Measurements from ENCODE around the gene SVIL.
"Not testable (repeated sequence)": the region's sequence is repeated elsewhere in the genome, so short reads cannot be mapped to it uniquely, and the experiment has no call there.

SVIL gene

DNA sequence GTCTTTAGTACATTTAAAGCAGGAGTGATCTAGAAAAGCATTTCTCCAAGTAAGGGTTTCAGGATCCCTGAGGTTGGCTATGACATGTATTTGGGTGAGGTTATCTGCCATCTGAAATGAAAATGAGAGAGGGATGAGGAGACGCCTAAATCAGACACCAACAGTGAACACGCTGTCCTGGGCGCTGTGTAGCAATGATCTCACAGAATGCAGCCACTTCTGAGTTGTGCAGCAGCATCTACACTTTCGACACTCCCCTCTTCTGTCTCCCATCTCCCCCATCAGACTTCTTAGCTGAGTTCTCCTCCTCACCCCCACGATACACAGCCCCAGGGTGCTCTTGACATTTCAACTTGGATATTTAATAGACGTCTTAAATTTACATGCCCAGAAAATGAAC, 95.4 kb downstream of the SVIL start:
- ATAC-seq (replicated peaks) (no peak), DNase-seq (no peak)
- Mint-ChIP-seq H3K27ac (no peak overlapping the region), H3K4me1 (ENCODE audit: low read depth in 2 of 2) (peaks cover 4 to 9% of the 10 kb centered on the region in 2 donors), H3K36me3 (ENCODE audit: insufficient read depth) (peaks cover 10% of the 10 kb centered on the region), H3K4me3 (no peak overlapping the region), H3K27me3 (no peaks in the 10 kb centered on the region), H3K9me3 (no peaks in the 10 kb centered on the region)

DNA sequence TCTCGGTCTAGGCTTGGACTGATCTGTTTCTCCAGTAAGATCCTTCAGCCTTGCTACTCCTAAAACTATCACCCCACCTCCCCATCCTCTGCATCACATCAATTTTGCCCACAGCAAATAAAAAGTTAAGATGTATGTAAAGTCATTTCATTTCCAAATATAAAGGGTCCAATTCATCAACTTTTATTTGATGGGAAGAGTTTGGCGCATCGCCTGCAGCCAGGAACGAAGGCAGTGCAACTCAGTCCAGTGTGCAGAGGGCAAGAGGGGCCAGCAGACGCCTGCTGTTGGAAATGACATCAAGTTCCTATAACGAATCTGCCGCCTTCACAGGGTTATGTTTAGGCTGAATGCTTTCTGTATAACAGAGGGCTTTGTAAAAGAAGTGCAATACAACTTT, 97.0 kb downstream of the SVIL start:
- Mint-ChIP-seq H3K4me3 (no peak overlapping the region), H3K9me3 (no peaks in the 10 kb centered on the region), H3K36me3 (ENCODE audit: insufficient read depth) (peaks cover 13% of the 10 kb centered on the region), H3K4me1 (ENCODE audit: low read depth in 2 of 2) (peaks cover 4 to 5% of the 10 kb centered on the region in 2 donors), H3K27me3 (no peaks in the 10 kb centered on the region), H3K27ac (peak overlapping the region in 1 of 2 donors; percentile 63)
- no peak for DNase-seq
- no peak for ATAC-seq (replicated peaks)

DNA sequence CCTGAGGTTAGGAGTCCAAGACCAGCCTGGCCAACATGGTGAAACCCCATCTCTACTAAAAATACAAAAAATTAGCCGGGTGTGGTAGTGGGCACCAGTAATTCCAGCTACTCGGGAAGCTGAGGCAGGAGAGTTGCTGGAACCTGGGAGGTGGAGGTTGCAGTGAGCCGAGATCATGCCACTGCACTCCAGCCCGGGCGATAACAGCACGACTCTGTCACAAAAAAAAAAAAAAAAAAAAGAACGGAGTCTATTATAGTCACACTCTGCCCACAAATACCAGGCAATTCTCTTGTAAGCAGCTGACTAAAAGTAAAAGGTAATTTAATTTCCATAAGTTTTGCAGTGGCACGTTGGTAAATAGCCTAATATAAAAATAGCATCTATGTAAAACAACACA, 98.1 kb downstream of the SVIL start:
- not testable (repeated sequence) for H3K27me3 Mint-ChIP-seq; DNase-seq; H3K9me3 Mint-ChIP-seq; H3K27ac Mint-ChIP-seq; ATAC-seq (replicated peaks); H3K4me3 Mint-ChIP-seq; H3K4me1 Mint-ChIP-seq (ENCODE audit: low read depth in 2 of 2)
- peaks cover 11% of the 10 kb centered on the region for H3K36me3 Mint-ChIP-seq (ENCODE audit: insufficient read depth)

DNA sequence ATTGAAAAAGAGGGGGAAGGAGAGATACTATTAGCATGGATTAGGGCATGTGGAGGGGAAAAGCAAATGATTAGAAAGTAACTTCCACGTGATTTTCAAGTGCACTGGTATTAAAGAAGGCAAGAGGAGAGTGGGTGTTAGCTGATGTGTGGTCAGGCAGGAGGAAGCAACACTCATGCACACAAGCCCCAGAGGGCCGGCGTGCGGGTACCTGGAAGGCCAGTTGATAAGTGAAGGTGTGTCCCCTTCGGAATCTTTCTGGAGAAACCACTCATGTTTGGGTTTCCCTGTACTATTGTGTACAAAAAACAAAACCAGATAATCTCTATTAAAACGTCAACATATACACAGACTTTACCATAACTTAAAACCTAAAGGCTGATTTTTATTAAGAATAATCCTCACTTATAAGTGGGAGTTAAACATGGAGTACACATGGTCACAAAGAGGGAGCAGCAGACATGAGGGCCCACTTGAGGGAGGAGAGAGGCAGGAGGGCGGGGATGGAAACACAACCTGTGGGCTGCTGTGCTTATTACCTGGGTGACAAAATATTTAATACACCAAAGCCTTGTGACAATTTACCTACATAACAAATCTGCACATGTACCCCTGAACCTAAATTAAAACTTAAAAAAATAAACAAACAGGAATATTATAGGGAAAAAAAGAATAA, 98.9 kb downstream of the SVIL start:
- peaks cover 11% of the 10 kb centered on the region for H3K36me3 Mint-ChIP-seq (ENCODE audit: insufficient read depth)
- peak overlapping the region in 1 of 2 donors; percentile 4 for H3K27ac Mint-ChIP-seq
- ATAC-seq (replicated peaks) (no peak), DNase-seq (no peak)
- H3K4me3 Mint-ChIP-seq = no peak overlapping the region
- no peaks in the 10 kb centered on the region for H3K27me3 Mint-ChIP-seq
- H3K9me3 Mint-ChIP-seq = no peaks in the 10 kb centered on the region
- H3K4me1 Mint-ChIP-seq (ENCODE audit: low read depth in 2 of 2) = peaks cover 4 to 5% of the 10 kb centered on the region in 2 donors

DNA sequence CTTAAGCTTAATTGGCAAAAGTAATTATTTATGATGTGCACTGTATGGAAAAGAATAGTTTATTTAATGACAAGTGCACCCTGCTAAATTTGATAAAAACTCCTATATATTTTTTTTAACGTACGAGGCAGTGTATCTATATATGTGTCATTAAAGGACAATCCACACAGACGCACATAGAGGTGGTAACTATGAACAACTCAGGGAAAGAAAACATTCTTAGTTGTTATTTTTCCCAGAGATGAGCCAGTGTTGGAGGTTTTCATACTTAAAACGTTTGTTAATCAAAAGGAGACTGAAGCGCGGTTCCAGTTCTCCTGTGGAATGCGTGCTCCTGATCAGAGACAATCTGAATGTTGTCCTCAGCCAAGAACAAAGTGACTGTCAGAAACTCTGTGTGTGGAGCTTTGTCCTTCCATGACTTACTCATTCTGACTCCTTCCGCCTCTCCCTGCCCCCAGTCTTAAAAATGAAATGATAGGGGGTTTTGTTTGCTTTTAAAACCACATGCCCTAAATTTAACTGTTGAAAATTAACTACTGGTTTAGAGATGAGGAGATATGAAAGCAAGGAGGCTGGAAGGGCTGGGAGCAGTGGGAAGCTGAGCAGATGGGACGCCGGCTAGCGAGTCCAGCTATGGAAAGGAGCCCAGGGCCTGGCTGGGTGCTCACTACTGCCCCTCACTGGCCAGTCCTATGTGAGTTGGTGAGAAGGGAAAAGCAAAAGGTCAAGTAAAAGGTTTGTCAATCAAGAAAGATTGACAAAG, 99.6 kb downstream of the SVIL start:
- peaks cover 4 to 5% of the 10 kb centered on the region in 2 donors for H3K4me1 Mint-ChIP-seq (ENCODE audit: low read depth in 2 of 2)
- H3K4me3 Mint-ChIP-seq = no peak overlapping the region
- no peak for DNase-seq
- H3K27me3 Mint-ChIP-seq = no peaks in the 10 kb centered on the region
- peak overlapping the region in 1 of 2 donors; percentile 4 for H3K27ac Mint-ChIP-seq
- no peaks in the 10 kb centered on the region for H3K9me3 Mint-ChIP-seq
- no peak for ATAC-seq (replicated peaks)
- peaks cover 11% of the 10 kb centered on the region for H3K36me3 Mint-ChIP-seq (ENCODE audit: insufficient read depth)

DNA sequence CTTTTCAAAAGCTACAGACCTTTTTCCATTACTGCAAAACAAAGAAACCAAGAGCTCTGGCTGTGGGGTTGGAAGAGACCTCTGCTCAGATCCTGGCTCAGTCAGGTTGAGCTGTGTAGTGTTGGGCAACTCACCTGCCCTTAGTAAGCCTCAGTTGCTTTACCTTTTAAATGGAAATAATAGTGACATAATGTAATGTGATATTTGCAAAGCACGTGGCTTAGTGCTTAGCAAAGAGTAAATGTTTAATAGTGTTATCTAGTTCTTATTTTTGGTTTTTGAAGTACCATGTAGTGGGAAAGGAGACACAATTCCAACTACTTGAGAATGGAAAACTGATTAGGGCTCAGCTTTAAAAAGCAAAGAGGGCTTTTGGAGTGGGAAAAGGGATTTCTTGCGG, 100.2 kb downstream of the SVIL start:
- no peak for ATAC-seq (replicated peaks)
- no peak overlapping the region for H3K27ac Mint-ChIP-seq
- H3K4me3 Mint-ChIP-seq = no peak overlapping the region

DNA sequence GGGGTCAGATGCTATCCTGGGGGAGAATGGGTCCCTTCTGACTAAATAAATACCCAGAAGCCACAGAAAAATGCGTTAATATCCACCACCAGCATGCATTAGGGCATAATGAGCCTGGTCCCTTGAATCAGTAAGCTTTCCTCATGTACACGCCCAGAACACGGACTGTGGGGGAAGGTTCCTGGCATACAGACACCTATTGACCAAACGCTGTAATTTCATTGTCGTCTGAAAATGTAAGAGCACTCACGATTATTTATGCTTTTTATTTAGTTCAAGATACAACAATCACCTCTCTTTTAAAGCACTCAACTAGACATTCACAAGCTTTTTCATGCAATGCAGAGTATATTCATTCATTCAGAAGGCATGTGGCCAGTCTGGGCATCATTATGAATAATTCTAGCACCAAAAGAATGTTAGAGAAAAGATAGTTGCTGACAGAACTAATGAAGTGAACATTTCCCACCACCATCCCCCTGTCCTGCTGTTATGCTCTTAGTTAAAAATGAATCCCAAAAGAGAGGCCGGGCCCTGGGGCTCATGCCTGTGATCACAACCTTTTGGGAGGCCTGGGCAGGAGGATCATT, 101.0 kb downstream of the SVIL start:
- Mint-ChIP-seq H3K4me3 (no peak overlapping the region), H3K27ac (no peak overlapping the region), H3K4me1 (ENCODE audit: low read depth in 2 of 2) (peaks cover 4 to 5% of the 10 kb centered on the region in 2 donors), H3K36me3 (ENCODE audit: insufficient read depth) (peaks cover 22% of the 10 kb centered on the region), H3K9me3 (no peaks in the 10 kb centered on the region), H3K27me3 (no peaks in the 10 kb centered on the region)
- DNase-seq = no peak
- no peak for ATAC-seq (replicated peaks)

More for the DNA sequence above, 100.2 kb downstream of the SVIL start:
- Mint-ChIP-seq H3K4me1 (ENCODE audit: low read depth in 2 of 2) (peaks cover 4 to 5% of the 10 kb centered on the region in 2 donors), H3K27me3 (no peaks in the 10 kb centered on the region), H3K9me3 (no peaks in the 10 kb centered on the region), H3K36me3 (ENCODE audit: insufficient read depth) (peaks cover 15% of the 10 kb centered on the region)
- DNase-seq = no peak

DNA sequence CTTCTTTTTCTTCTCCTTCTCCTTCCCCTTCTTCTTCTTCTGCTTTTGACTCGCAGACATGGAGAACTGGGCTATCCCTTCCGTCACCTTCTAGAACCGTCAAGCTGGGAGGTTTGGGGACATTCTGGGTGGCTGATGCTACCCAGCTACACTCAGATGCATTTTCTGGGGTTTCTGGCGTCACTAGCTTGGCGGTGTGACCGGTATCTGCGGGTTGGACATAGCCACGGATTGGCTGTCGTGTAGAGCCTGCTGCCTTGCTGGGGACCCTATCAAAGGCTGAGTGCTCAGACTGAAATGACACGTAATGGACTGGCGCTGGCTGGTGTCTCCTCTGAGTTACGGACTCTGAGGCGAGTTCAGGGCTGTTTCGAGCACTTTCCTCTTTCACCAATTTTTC, 101.7 kb downstream of the SVIL start:
- Mint-ChIP-seq H3K4me3 (no peak overlapping the region), H3K36me3 (ENCODE audit: insufficient read depth) (peaks cover 19% of the 10 kb centered on the region), H3K4me1 (ENCODE audit: low read depth in 2 of 2) (peaks cover 4 to 5% of the 10 kb centered on the region in 2 donors), H3K27ac (peak overlapping the region in 1 of 2 donors; percentile 73), H3K27me3 (no peaks in the 10 kb centered on the region), H3K9me3 (no peaks in the 10 kb centered on the region)
- ATAC-seq (replicated peaks) (no peak), DNase-seq (no peak)

DNA sequence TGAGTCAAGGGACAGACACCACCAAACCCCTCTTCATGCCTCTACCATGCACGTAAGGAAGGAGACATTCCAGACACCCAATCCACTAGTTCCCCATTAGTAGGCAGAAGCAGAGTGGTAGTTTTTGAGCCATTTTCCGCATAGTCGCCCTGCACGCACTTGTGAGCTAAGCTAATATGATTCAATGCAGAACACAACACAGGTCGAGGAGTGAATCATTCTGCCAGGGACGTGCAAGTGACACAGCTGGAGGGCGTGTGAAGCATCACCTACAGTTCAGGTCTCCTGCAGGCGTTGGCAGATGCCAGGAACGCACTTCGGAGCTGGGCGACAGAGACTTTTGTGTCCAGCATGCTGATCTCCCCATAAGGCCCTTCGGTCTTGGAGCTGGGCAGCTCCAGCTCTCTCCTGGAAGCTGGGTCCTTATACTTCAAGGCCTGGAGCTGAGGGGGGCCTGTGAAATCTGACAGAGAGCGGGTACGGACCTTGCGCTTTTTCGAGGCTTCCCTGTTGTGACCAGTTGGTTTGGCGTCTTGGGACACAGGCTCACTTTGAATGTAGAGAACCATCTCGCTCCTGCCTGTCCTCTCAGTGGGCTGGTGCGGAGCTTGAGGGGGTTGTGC, 102.4 kb downstream of the SVIL start:
- Mint-ChIP-seq H3K4me3 (no peak overlapping the region), H3K36me3 (ENCODE audit: insufficient read depth) (peaks cover 24% of the 10 kb centered on the region), H3K4me1 (ENCODE audit: low read depth in 2 of 2) (peaks cover 4 to 5% of the 10 kb centered on the region in 2 donors)

DNA sequence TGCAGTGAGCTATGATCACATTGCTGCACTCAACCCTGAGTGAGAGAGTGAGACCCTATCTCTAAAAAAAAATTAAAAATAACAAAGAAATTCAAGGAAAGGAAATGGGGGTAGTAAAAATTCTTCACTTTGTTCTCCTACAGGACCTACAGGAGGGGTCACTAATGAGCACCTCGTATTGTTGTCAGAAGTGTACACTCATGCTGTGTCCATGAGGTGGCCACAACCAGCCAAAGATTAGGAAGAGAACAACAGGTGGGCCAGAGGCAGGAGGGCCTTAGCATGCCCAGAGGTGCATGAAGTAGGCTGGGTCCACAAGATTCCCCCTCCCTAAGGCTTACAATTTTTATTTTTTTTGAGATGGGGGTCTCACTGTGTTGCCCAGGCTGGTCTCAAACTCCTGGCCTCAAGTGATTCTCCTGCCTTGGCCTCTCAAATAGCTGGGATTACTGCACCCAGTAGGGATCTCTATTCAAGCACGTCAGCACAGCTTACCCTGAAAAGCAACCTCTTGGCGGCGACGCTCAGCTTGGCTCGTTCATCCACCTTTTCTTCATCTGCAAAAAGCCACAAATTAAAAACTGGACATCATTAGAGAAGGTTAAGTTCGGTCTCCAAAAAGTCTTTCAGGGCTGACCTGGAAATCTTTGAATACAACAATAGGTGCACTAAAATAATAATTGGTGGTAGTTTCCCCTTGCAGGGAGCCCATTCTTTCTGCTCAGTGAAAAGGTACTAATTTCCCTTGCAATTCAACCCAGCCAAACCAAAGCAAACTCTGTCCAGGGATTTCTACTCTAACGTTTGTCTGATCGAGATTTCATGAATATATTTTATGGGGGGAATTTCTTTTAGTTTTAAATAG, 104.4 kb downstream of the SVIL start:
- no peak for DNase-seq
- no peak overlapping the region for H3K4me3 Mint-ChIP-seq

More for the DNA sequence above, 102.4 kb downstream of the SVIL start:
- Mint-ChIP-seq H3K27me3 (no peaks in the 10 kb centered on the region), H3K27ac (no peak overlapping the region), H3K9me3 (no peaks in the 10 kb centered on the region)
- ATAC-seq (replicated peaks) = no peak
- no peak for DNase-seq

DNA sequence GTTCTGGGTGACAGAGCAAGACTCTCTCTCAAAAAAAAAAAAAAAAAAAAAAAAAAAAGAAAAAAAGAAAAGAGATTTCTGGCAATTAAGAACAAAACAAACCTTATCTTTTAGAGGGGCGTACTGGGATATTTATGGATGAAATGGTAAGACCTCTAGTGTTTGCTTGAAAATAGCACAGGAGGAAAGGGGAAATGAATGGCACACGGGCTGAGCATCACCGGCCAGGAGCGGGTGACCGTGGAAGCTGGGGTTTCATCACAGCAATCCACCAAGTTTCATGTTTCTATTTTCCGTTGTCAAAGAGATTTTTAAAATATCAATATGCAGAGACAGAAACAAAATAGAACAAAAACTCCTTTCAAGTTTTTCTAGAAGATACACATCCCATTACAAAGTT, 105.6 kb downstream of the SVIL start:
- Mint-ChIP-seq H3K9me3 (no peaks in the 10 kb centered on the region), H3K4me1 (ENCODE audit: low read depth in 2 of 2) (no peaks in the 10 kb centered on the region), H3K4me3 (no peak overlapping the region), H3K27ac (no peak overlapping the region), H3K36me3 (ENCODE audit: insufficient read depth) (peaks cover 37% of the 10 kb centered on the region), H3K27me3 (no peaks in the 10 kb centered on the region)
- ATAC-seq (replicated peaks) = no peak
- DNase-seq = no peak

More for the DNA sequence above, 104.4 kb downstream of the SVIL start:
- Mint-ChIP-seq H3K27me3 (no peaks in the 10 kb centered on the region), H3K36me3 (ENCODE audit: insufficient read depth) (peaks cover 34% of the 10 kb centered on the region), H3K4me1 (ENCODE audit: low read depth in 2 of 2) (peaks cover 0 to under 1% of the 10 kb centered on the region in 2 donors), H3K27ac (no peak overlapping the region), H3K9me3 (no peaks in the 10 kb centered on the region)
- no peak for ATAC-seq (replicated peaks)

DNA sequence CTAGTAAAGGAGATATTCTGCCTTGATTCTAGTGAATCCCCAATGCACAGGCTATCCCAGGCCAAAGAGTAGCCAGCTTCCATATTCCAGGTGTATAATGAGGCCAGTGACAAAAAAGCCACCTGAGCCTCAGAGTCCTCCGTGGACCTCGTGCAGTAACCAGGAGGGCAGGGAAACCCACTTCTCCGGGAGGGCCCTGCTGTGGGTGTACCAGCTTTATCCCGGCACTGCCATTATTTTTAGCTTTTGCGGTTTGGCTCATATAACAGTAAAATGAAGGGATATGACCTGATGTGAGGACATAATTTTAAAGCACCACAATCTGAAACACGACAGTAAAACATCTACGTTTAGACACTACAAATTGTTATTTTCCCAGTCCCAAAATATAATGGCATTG, 109.0 kb downstream of the SVIL start:
- DNase-seq (no peak), ATAC-seq (replicated peaks) (no peak)
- Mint-ChIP-seq H3K27me3 (no peaks in the 10 kb centered on the region), H3K36me3 (ENCODE audit: insufficient read depth) (peaks cover 48% of the 10 kb centered on the region), H3K9me3 (no peaks in the 10 kb centered on the region), H3K27ac (no peak overlapping the region), H3K4me1 (ENCODE audit: low read depth in 2 of 2) (peaks cover 0 to 10% of the 10 kb centered on the region in 2 donors), H3K4me3 (no peak overlapping the region)

DNA sequence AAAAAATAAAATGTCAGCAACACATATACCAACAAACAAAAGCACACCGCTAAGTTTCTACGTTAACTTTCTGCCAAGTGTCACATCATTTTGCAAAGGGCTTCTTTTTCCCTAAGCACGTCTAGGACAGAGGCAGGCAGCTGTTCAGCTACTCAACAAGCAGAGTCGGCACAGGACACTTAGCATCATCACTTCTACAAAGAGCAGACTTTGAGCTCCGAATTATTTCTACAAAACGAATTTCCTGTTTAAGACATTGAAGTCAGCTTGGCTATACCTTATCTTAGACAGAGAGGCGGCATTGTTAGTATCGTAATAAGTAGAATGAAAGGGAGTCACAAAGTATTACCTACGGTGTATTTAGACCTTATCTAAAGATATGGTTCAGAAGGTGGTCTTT, 110.1 kb downstream of the SVIL start:
- Mint-ChIP-seq H3K4me3 (no peak overlapping the region), H3K4me1 (ENCODE audit: low read depth in 2 of 2) (peaks cover 0 to 10% of the 10 kb centered on the region in 2 donors), H3K9me3 (no peaks in the 10 kb centered on the region), H3K27ac (peak overlapping the region in 1 of 2 donors; percentile 75), H3K36me3 (ENCODE audit: insufficient read depth) (peaks cover 47% of the 10 kb centered on the region), H3K27me3 (no peaks in the 10 kb centered on the region)
- DNase-seq (no peak), ATAC-seq (replicated peaks) (no peak)

All from effector memory CD8-positive, alpha-beta T cell (primary cell).